ENCODE results near the gene PCBP3. TPM values are rescaled to one million over a fixed set of nuclear protein-coding genes. Genes with fewer than 3 reads are reported as not detected.

PCBP3 gene
- total and polyA plus RNA-seq, 2 of the 8 experiments (the other 6 are each of a cell fraction or from before 2014, with no cell fraction given) = 3.5 to 6.3 TPM

DNA sequence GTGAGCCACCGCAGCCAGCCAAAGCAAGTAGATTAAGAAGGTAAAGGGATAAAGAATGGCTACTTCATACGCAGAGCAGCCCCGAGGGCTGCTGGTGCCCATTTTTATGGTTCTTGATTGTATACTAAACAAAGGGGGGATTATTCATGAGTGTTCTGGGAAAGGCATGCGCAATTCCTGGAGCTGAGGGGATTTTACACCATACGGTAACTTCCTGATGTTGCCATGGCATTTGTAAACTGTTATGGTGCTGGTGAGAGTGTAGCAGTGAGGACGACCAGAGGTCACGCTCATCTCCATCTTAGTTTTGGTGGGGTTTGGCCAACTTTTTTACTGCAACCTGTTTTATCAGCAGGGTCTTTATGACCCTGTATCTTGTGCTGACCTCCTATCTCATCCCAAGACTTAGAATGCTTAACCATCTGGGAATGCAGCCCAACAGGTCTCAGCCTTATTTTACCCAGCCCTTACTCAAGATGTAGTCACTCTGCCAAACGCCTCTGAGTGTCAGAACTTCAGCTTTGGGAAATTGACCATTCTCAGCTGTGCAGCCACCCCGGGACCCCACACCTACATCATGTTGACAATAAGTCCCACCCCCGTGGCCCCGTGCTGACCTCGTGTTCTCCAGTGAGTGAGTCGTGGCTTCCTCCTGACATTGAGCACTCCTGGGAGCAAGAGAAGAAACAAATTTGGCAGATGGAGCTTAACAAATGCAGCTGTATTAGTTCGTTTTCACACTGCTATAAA, 188.6 kb downstream of the PCBP3 start:
- Histone ChIP-seq H2BK20ac (ENCODE audit: low read length) (no peak overlapping the region), H3K27me3 (replicated peaks in 1 of 4; ENCODE audit: control insufficient read depth in 3 of 4, extremely low read depth in 1 of 4, insufficient read depth in 3 of 4, low read length in 3 of 4) (no peaks in the 10 kb centered on the region), H3K4me2 (ENCODE audit: insufficient read depth in 1 of 2, low read depth in 2 of 2, low read length in 2 of 2) (no peak overlapping the region), H4K8ac (ENCODE audit: extremely low read depth, insufficient read depth, low read length) (no peak overlapping the region), H3K79me2 (ENCODE audit: control insufficient read depth in 1 of 2, insufficient read depth in 2 of 2, low read length in 2 of 2) (no peaks in the 10 kb centered on the region), H3K9ac (replicated peaks in 1 of 4; ENCODE audit: extremely low read depth in 1 of 4, low read depth in 3 of 4, low read length in 3 of 4) (no peak overlapping the region), H4K5ac (ENCODE audit: insufficient read length, low read depth, low read length) (no peak overlapping the region), H2BK120ac (replicated peaks; ENCODE audit: low read depth, low read length) (no peak overlapping the region), H3K4ac (replicated peaks; ENCODE audit: insufficient read length, low read depth, low read length) (no peak overlapping the region), H2AK5ac (ENCODE audit: low read depth, low read length) (no peak overlapping the region), H3K23me2 (ENCODE audit: low read depth, low read length) (no peaks in the 10 kb centered on the region), H2BK5ac (ENCODE audit: low read depth, low read length) (no peak overlapping the region), H3K36me3 (ENCODE audit: control insufficient read depth in 2 of 4, insufficient read depth in 4 of 4, low read length in 3 of 4) (no peaks in the 10 kb centered on the region), H3K9me3 (ENCODE audit: insufficient read depth in 2 of 2, low read depth in 1 of 2, low read length in 1 of 2) (no peaks in the 10 kb centered on the region), H4K91ac (replicated peaks; ENCODE audit: insufficient read length, low read length) (no peak overlapping the region), H3K79me1 (ENCODE audit: low read depth, low read length) (peaks cover 2% of the 10 kb centered on the region; the same call in 1 of the 2 replicates), H3K18ac (ENCODE audit: extremely low read depth, low read length) (no peak overlapping the region), H2AFZ (ENCODE audit: low read length) (no peak overlapping the region), H3K27ac (ENCODE audit: low read depth, low read length) (no peak overlapping the region), H3K56ac (replicated peaks; ENCODE audit: insufficient read length, low read depth, low read length) (no peak overlapping the region), H3K4me3 (ENCODE audit: extremely low read depth in 1 of 4, insufficient read depth in 2 of 4, low read depth in 3 of 4, low read length in 4 of 4) (no peak overlapping the region), H3K23ac (ENCODE audit: insufficient read length) (no peak overlapping the region), H4K20me1 (replicated peaks in 1 of 2; ENCODE audit: control insufficient read depth in 1 of 2, insufficient read depth in 2 of 2, low read length in 2 of 2) (no peaks in the 10 kb centered on the region), H3K4me1 (replicated peaks in 1 of 4; ENCODE audit: control insufficient read depth in 3 of 4, insufficient read depth in 4 of 4, low read length in 3 of 4) (peaks cover 0 to 2% (median 0%) of the 10 kb centered on the region in 4 experiments; a peak in 1 of 7 replicates), H2BK15ac (ENCODE audit: low read length) (no peak overlapping the region), H2BK12ac (ENCODE audit: low read depth, low read length) (no peak overlapping the region), H3K14ac (ENCODE audit: insufficient read length) (no peak overlapping the region)
- POLR2A ChIA-PET (ENCODE audit: partially characterized antibody) = no interaction called here
- CTCF ChIA-PET (ENCODE audit: partially characterized antibody) = interaction anchor here (0.6 to 4.0 kb wide), 4 partner anchors 10 to 91 kb away, joined by 3 to 14 read pairs (median 4); no protein-coding TSS in a partner anchor
- DNase-seq (ENCODE audit: low read depth in 1 of 2, low spot score in 2 of 2) (peak in 1 of 2 experiments; percentile 29), FAIRE-seq (no peak)
- WGBS, 2 experiments (ENCODE audit: extremely low coverage in 1 of 2, insufficient coverage in 1 of 2, insufficient read length in 1 of 2, insufficient replicate concordance in 2 of 2, low coverage in 1 of 2, low lambda C conversion rate in 2 of 2, missing lambda C conversion rate in 1 of 2) = 90% methylated on average over 14 of the region's 14 CpGs; no CpG with 5 or more reads in 1 of the 2 experiments
- TF ChIP-seq SIX5 (IDR thresholded peaks at IDR 0.05; ENCODE audit: low read depth, low read length) = no peak
- no peak for TF ChIP-seq KDM4A (IDR thresholded peaks at IDR 0.05; ENCODE audit: low read depth, low read length, severe bottlenecking)
- no peak for TF ChIP-seq EZH2 (IDR thresholded peaks at IDR 0.05; ENCODE audit: low read depth, low read length, severe bottlenecking)
- TF ChIP-seq SUZ12 (IDR thresholded peaks at IDR 0.05; ENCODE audit: low read length) = no peak
- TF ChIP-seq CTBP2 (IDR thresholded peaks at IDR 0.05; ENCODE audit: borderline replicate concordance, insufficient read depth, insufficient read length, low read length) = no peak
- TF ChIP-seq PHF8 (conservative IDR thresholded peaks at IDR 0.05; ENCODE audit: low read depth, low read length) = no peak
- TF ChIP-seq, protein P1, sequence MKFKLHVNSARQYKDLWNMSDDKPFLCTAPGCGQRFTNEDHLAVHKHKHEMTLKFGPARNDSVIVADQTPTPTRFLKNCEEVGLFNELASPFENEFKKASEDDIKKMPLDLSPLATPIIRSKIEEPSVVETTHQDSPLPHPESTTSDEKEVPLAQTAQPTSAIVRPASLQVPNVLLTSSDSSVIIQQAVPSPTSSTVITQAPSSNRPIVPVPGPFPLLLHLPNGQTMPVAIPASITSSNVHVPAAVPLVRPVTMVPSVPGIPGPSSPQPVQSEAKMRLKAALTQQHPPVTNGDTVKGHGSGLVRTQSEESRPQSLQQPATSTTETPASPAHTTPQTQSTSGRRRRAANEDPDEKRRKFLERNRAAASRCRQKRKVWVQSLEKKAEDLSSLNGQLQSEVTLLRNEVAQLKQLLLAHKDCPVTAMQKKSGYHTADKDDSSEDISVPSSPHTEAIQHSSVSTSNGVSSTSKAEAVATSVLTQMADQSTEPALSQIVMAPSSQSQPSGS (IDR thresholded peaks at IDR 0.05; ENCODE audit: low read length) = no peak
- no peak for TF ChIP-seq POLR2A (IDR thresholded peaks at IDR 0.05; ENCODE audit: control extremely low read depth in 1 of 2, low read depth in 2 of 2, low read length in 2 of 2)
- TF ChIP-seq SRF (IDR thresholded peaks at IDR 0.05; ENCODE audit: low read depth, low read length) = no peak
- TF ChIP-seq TEAD4 (IDR thresholded peaks at IDR 0.05; ENCODE audit: low read depth, low read length) = no peak
- no peak for TF ChIP-seq CBX5 (IDR thresholded peaks at IDR 0.05; ENCODE audit: low read depth, low read length)
